GM23338 (cell line): ENCODE data around the gene SEMA5A. TPM values are rescaled to one million over a fixed set of nuclear protein-coding genes. Genes with fewer than 3 reads are reported as not detected.

Experiments used
- ATAC-seq: fragments of 200-7000 bp; cut with Tn5 transposase; 3 replicates; pipeline ENCODE4 v1.9.1; 2020
- DNase-seq: peaks from one replicate; pipeline ENCODE4 v3.0.0-alpha.2; 2015; ENCODE audit warnings: low spot score
- H2AFZ ChIP-seq: fragments of 200-600 bp; sonication (generic); 2 replicates; pipeline ENCODE4 v1.8.0; 2016; ENCODE audit warnings: antibody characterized with exemption, mild to moderate bottlenecking, moderate library complexity
- H3F3A ChIP-seq: fragments of 200-600 bp; sonication (generic); replicated peaks from 2 replicates; pipeline ENCODE4 v1.8.0; 2017; ENCODE audit warnings: antibody characterized with exemption, mixed run types, low read depth
- H3K27ac ChIP-seq: fragments of 200-600 bp; sonication (generic); 2 replicates; pipeline ENCODE4 v1.6.1; 2016; ENCODE audit warnings: low read depth
- H3K27me3 ChIP-seq: fragments of 200-600 bp; sonication (generic); 2 replicates; pipeline ENCODE4 v1.8.0; 2016; ENCODE audit warnings: mild to moderate bottlenecking, mixed run types, moderate library complexity; ENCODE audit not compliant: insufficient read depth
- H3K36me3 ChIP-seq: fragments of 200-600 bp; sonication (generic); 2 replicates; pipeline ENCODE4 v1.8.0; 2016; ENCODE audit warnings: mild to moderate bottlenecking; ENCODE audit not compliant: insufficient read depth
- H3K4me1 ChIP-seq: fragments of 200-600 bp; sonication (generic); 2 replicates; pipeline ENCODE4 v1.8.0; 2016; ENCODE audit warnings: mild to moderate bottlenecking, moderate library complexity; ENCODE audit not compliant: insufficient read depth
- H3K4me2 ChIP-seq: fragments of 200-600 bp; sonication (generic); 2 replicates; pipeline ENCODE4 v1.7.1; 2017; ENCODE audit warnings: mixed run types
- H3K4me3 ChIP-seq: fragments of 200-600 bp; sonication (generic); 2 replicates; pipeline ENCODE4 v1.6.1; 2016; ENCODE audit warnings: mixed run types
- H3K79me2 ChIP-seq: fragments of 200-600 bp; sonication (generic); replicated peaks from 2 replicates; pipeline ENCODE4 v1.8.0; 2017; ENCODE audit warnings: mild to moderate bottlenecking; ENCODE audit not compliant: insufficient read depth
- H3K9me2 ChIP-seq: fragments of 200-600 bp; sonication (generic); 2 replicates; pipeline ENCODE4 v1.8.0; 2017; ENCODE audit not compliant: insufficient read depth
- H4K20me1 ChIP-seq: fragments of 200-600 bp; sonication (generic); replicated peaks from 2 replicates; pipeline ENCODE4 v1.8.0; 2017; ENCODE audit warnings: mild to moderate bottlenecking; ENCODE audit not compliant: insufficient read depth
- H3K27ac Mint-ChIP-seq: 2 replicates; pipeline ENCODE4 v1.8.0; 2020; ENCODE audit warnings: inconsistent platforms, mild to moderate bottlenecking, moderate library complexity, mixed read lengths
- H3K27me3 Mint-ChIP-seq: 3 replicates; pipeline ENCODE4 v1.8.0; 2022; ENCODE audit warnings: low read depth, mild to moderate bottlenecking, moderate library complexity, mixed read lengths, inconsistent platforms; ENCODE audit not compliant: insufficient read depth, poor library complexity
- H3K36me3 Mint-ChIP-seq: 3 replicates; pipeline ENCODE4 v1.8.0; 2021; ENCODE audit warnings: low read depth, mild to moderate bottlenecking, inconsistent platforms, moderate library complexity, mixed read lengths
- H3K4me1 Mint-ChIP-seq: 3 replicates; pipeline ENCODE4 v1.8.0; 2020; ENCODE audit warnings: mild to moderate bottlenecking, inconsistent platforms, mixed read lengths
- H3K4me3 Mint-ChIP-seq: 3 replicates; pipeline ENCODE4 v1.8.0; 2021; ENCODE audit warnings: moderate library complexity, mild to moderate bottlenecking, inconsistent platforms, mixed read lengths
- H3K9me3 Mint-ChIP-seq: 3 replicates; pipeline ENCODE4 v1.8.0; 2020; ENCODE audit warnings: moderate library complexity, mild to moderate bottlenecking, inconsistent platforms, mixed read lengths
- CREB1 ChIP-seq: fragments of 250-450 bp; sonication (Bioruptor Pico); IDR thresholded peaks from 2 replicates; pipeline ENCODE4 v1.5.0; 2020; ENCODE audit warnings: low read depth, mild to moderate bottlenecking, moderate library complexity
- CTCF ChIP-seq, 2 experiments: fragments of 200-600 bp in 1 of 2; sonication (generic) in 1 of 2; conservative IDR thresholded peaks; 2 replicates each; pipeline versions ENCODE4 v1.5.1 to v1.6.1; 2016 to 2017; ENCODE audit warnings: antibody characterized with exemption in 2 of 2, low read depth in 2 of 2, mild to moderate bottlenecking in 2 of 2, moderate library complexity in 1 of 2
- ETS1 ChIP-seq: IDR thresholded peaks from 2 replicates; pipeline ENCODE4 v1.6.1; 2016; ENCODE audit warnings: antibody characterized with exemption
- EZH2 ChIP-seq: fragments of 200-600 bp; sonication (generic); IDR thresholded peaks from one replicate; pipeline ENCODE4 v1.8.0; 2017; ENCODE audit warnings: antibody characterized with exemption, mild to moderate bottlenecking, low read depth; ENCODE audit not compliant: unreplicated experiment
- EZH2phosphoT487 ChIP-seq: fragments of 200-600 bp; sonication (generic); IDR thresholded peaks from one replicate; pipeline ENCODE4 v1.8.1; 2018; ENCODE audit warnings: antibody characterized with exemption; ENCODE audit not compliant: unreplicated experiment
- JUNB ChIP-seq: IDR thresholded peaks from one replicate; pipeline ENCODE4 v1.6.1; 2016; ENCODE audit warnings: antibody characterized with exemption; ENCODE audit not compliant: unreplicated experiment
- STAT1 ChIP-seq: IDR thresholded peaks from one replicate; pipeline ENCODE4 v1.6.1; 2016; ENCODE audit warnings: antibody characterized with exemption; ENCODE audit not compliant: unreplicated experiment
- ZNF114 ChIP-seq: fragments of 250-450 bp; sonication (Bioruptor Pico); IDR thresholded peaks from 2 replicates; pipeline ENCODE4 v1.5.0; 2020; ENCODE audit warnings: mild to moderate bottlenecking, moderate library complexity
- ZNF331 ChIP-seq: fragments of 250-450 bp; sonication (Bioruptor Pico); IDR thresholded peaks from 2 replicates; pipeline ENCODE4 v1.5.0; 2020; ENCODE audit warnings: low read depth, mild to moderate bottlenecking, moderate library complexity
- ZNF462 ChIP-seq: fragments of 250-450 bp; sonication (Bioruptor Pico); IDR thresholded peaks from 2 replicates; pipeline ENCODE4 v1.5.0; 2020; ENCODE audit warnings: mild to moderate bottlenecking, moderate library complexity
- polyA plus RNA-seq: library from polyadenylated mRNA; unstranded; fragments of >200 nt; fragmentation: Nextera tagmentation; extraction: Ambion mirVana; gene quantifications from 2 replicates; pipeline ENCODE4 v1.2.1, GENCODE V29; 2016
- total RNA-seq: library from RNA; depleted of rRNA; stranded (reverse); fragments of >200 nt; shearing (Covaris generic); gene quantifications from 2 replicates; pipeline ENCODE4 v1.2.3, GENCODE V29; 2014

Gene SEMA5A
- total and polyA plus RNA-seq, 2 experiments from 2014 or later = 2.1 to 8.1 TPM

GRCh38 chr5:9343146-9343850 is 202.6 kb downstream of the SEMA5A start:
- H3K79me2 ChIP-seq = no peaks in the 10 kb centered on the region
- ATAC-seq = no peak
- TF ChIP-seq ETS1 (no peak), STAT1 (no peak), CTCF (conservative IDR thresholded peaks at IDR 0.05; ENCODE audit: low read depth in 2 of 2) (no peak), EZH2phosphoT487 (no peak), CREB1 (no peak)
- H3K27ac ChIP-seq = no peak overlapping the region
- Mint-ChIP-seq H3K4me1 (no peaks in the 10 kb centered on the region), H3K27me3 (peaks cover 3% of the 10 kb centered on the region), H3K27ac (no peak overlapping the region), H3K9me3 (peaks cover 8% of the 10 kb centered on the region; the same call in 2 of the 3 replicates), H3K36me3 (peaks cover 7% of the 10 kb centered on the region; the same call in 2 of the 3 replicates), H3K4me3 (no peak overlapping the region)
- no peak for DNase-seq
- H3K4me2 ChIP-seq = no peak overlapping the region
- H3F3A ChIP-seq = no peaks in the 10 kb centered on the region
- H3K27me3 ChIP-seq = no peaks in the 10 kb centered on the region
- H3K4me3 ChIP-seq = no peak overlapping the region
- no peaks in the 10 kb centered on the region; the same call in 1 of the 2 replicates for H4K20me1 ChIP-seq
- H2AFZ ChIP-seq = no peak overlapping the region
- no peaks in the 10 kb centered on the region for H3K36me3 ChIP-seq
- no peaks in the 10 kb centered on the region for H3K4me1 ChIP-seq
- 0 out of 2 replicates have a peak, but pooled peaks cover 6% of the 10 kb centered on the region for H3K9me2 ChIP-seq

- Histone ChIP-seq H3F3A (no peaks in the 10 kb centered on the region), H3K4me3 (no peak overlapping the region), H3K27me3 (no peaks in the 10 kb centered on the region), H3K79me2 (no peaks in the 10 kb centered on the region), H3K9me2 (0 out of 2 replicates have a peak, but pooled peaks cover 6% of the 10 kb centered on the region), H3K4me1 (no peaks in the 10 kb centered on the region), H3K4me2 (no peak overlapping the region), H4K20me1 (no peaks in the 10 kb centered on the region; the same call in 1 of the 2 replicates), H3K27ac (no peak overlapping the region), H3K36me3 (no peaks in the 10 kb centered on the region), H2AFZ (no peak overlapping the region)
- DNase-seq (no peak), ATAC-seq (no peak)
- no peak overlapping the region for H3K27ac Mint-ChIP-seq
- peaks cover 7% of the 10 kb centered on the region; the same call in 2 of the 3 replicates for H3K36me3 Mint-ChIP-seq
- no peak overlapping the region for H3K4me3 Mint-ChIP-seq
- H3K9me3 Mint-ChIP-seq = peaks cover 8% of the 10 kb centered on the region; the same call in 2 of the 3 replicates
- H3K4me1 Mint-ChIP-seq = no peaks in the 10 kb centered on the region
- H3K27me3 Mint-ChIP-seq = peaks cover 3% of the 10 kb centered on the region
- no peak for TF ChIP-seq JUNB
- TF ChIP-seq ZNF462 (CRISPR knock-in tag) = no peak
- no peak for TF ChIP-seq ZNF331 (CRISPR knock-in tag)
- no peak for TF ChIP-seq EZH2
- TF ChIP-seq ZNF114 (CRISPR knock-in tag) = no peak
- TF ChIP-seq CREB1 = no peak
Measured at GRCh38 chr5:9342161-9342787, 203.6 kb downstream of the SEMA5A start.
